ENCODE data around the gene RAB38.

Gene RAB38

GRCh38 chr11:88105951-88106350 lies 69.3 kb downstream of the RAB38 start:
- no peak overlapping the region for H3K4me3 ChIP-seq (replicated peaks; ENCODE audit: low read depth, low read length)
- TF ChIP-seq, protein P1, sequence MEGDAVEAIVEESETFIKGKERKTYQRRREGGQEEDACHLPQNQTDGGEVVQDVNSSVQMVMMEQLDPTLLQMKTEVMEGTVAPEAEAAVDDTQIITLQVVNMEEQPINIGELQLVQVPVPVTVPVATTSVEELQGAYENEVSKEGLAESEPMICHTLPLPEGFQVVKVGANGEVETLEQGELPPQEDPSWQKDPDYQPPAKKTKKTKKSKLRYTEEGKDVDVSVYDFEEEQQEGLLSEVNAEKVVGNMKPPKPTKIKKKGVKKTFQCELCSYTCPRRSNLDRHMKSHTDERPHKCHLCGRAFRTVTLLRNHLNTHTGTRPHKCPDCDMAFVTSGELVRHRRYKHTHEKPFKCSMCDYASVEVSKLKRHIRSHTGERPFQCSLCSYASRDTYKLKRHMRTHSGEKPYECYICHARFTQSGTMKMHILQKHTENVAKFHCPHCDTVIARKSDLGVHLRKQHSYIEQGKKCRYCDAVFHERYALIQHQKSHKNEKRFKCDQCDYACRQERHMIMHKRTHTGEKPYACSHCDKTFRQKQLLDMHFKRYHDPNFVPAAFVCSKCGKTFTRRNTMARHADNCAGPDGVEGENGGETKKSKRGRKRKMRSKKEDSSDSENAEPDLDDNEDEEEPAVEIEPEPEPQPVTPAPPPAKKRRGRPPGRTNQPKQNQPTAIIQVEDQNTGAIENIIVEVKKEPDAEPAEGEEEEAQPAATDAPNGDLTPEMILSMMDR (IDR thresholded peaks at IDR 0.05; ENCODE audit: low read length, missing control alignments), result no peak
- no peak for DNase-seq (ENCODE audit: low read depth)

- TF ChIP-seq, protein P1 (IDR thresholded peaks at IDR 0.05; ENCODE audit: low read length, missing control alignments), result no peak
- DNase-seq (ENCODE audit: low read depth), result no peak
- H3K4me3 ChIP-seq (replicated peaks; ENCODE audit: low read depth, low read length), result no peak overlapping the region
Measured at GRCh38 chr11:88105526-88105925, 69.7 kb downstream of the RAB38 start.

DNA sequence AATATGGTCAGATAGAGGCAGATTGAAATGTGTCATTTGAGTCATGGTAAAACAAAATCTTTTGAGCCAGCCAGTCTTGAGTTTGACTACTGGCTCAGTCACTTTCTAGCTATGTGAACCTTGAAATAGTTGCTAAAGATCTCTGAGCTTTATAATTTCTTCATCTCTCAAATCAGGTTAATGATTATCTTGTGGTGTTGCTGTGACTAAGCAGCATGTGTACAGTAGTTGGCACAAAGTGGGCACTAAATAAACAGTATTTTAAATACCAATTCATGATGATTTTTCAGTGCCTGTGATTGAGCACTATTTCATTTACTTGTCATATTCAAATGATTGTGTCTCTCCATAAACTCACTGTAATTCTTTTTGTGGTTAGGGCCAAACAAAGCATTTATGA lies 70.8 kb downstream of the RAB38 start:
- DNase-seq (ENCODE audit: low read depth), result no peak
- TF ChIP-seq, protein P1 (IDR thresholded peaks at IDR 0.05; ENCODE audit: low read length, missing control alignments), result no peak
- H3K4me3 ChIP-seq (replicated peaks; ENCODE audit: low read depth, low read length), result no peak overlapping the region

DNA sequence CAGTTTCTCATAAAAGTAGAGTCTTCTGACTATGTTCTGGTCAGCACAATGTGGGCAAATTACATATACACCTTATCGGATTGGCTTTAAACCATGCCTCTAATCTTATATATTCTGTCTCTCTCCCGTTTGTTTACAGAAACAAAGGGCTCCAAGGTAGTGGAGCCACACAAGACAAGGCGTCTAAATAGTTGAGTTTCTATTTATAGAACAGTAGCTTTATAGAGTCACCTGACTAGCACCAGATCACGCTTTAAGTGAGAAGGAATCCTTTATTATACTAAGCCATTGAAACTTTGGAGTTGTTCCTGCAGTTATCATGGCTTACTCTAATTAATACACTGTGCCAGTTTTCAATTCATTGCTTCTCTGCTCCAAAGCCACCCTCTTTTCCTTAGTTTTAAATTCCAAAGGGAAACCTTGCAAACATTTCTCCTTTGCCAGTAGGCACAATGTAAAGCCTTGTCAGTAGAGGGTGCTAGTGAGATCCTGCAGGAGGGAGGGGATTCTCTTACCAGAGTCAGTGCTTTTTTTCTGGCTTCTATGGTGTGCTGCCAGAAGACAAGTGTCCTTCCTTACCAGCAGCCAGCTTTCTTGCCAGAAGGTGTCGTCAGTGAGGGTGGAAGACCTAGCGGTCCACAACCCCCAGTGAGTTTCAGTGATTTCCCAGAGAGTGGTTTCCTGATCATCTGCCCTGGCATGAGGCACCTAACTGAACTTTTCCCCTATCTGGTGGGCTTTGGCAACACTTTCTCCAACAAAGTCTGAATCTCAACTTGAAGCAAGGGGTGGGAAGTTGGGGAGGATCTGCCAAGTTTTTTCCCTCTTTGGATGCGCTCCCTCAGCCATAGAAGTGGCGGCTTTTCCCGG lies 71.7 kb downstream of the RAB38 start:
- DNase-seq (ENCODE audit: low read depth), result peak; percentile 73
- H3K4me3 ChIP-seq (replicated peaks; ENCODE audit: low read depth, low read length), result no peak overlapping the region
- TF ChIP-seq, protein P1 (IDR thresholded peaks at IDR 0.05; ENCODE audit: low read length, missing control alignments), result peak; percentile 78

- TF ChIP-seq, protein P1 (IDR thresholded peaks at IDR 0.05; ENCODE audit: low read length, missing control alignments), result no peak
- H3K4me3 ChIP-seq (replicated peaks; ENCODE audit: low read depth, low read length), result no peak overlapping the region
- peak; percentile 42 for DNase-seq (ENCODE audit: low read depth)
Measured at GRCh38 chr11:88102598-88102934, 72.7 kb downstream of the RAB38 start.

DNA sequence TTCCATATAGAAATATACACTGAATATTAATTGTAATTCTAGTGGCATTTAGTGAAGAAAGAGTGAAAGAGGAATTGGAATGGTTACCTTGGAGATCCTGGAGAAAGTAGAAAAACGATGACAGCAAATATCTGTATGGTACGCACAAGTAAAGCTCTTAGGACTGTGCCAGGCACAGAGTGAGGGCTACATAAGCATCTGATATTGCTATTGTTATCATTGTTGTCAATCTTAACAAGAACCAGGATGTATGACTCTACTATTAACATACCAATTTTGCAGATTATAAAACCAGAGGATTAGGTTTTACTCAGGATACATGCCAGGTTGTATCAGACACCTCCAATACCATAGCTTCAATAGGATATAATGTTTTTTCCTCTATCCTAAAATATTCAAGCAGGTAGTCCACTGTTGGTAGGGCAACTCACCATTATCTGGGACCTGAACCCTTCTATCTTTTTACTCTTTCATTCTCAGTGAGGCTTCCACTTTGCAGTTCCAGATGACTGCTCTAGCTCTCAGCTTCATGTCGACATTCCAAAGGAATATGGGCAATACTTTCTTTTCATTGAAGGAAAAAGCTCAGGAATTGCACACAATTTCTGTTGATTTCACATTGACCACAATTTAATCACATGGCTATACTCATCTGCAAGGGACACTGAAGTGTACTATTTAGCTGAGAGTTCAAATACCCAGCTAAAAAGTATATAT lies 73.2 kb downstream of the RAB38 start:
- TF ChIP-seq, protein P1 (IDR thresholded peaks at IDR 0.05; ENCODE audit: low read length, missing control alignments), result no peak
- no peak overlapping the region for H3K4me3 ChIP-seq (replicated peaks; ENCODE audit: low read depth, low read length)
- no peak for DNase-seq (ENCODE audit: low read depth)
